CD4-positive, alpha-beta T cell treated with Interleukin-15 for 4 hours (primary cell): Measurements from ENCODE around the gene RAC2.

ENCODE experiments used
- DNase-seq: peaks from one replicate; pipeline ENCODE4 v3.0.0-alpha.2; 2020; ENCODE audit warnings: low spot score

The RAC2 gene

DNA sequence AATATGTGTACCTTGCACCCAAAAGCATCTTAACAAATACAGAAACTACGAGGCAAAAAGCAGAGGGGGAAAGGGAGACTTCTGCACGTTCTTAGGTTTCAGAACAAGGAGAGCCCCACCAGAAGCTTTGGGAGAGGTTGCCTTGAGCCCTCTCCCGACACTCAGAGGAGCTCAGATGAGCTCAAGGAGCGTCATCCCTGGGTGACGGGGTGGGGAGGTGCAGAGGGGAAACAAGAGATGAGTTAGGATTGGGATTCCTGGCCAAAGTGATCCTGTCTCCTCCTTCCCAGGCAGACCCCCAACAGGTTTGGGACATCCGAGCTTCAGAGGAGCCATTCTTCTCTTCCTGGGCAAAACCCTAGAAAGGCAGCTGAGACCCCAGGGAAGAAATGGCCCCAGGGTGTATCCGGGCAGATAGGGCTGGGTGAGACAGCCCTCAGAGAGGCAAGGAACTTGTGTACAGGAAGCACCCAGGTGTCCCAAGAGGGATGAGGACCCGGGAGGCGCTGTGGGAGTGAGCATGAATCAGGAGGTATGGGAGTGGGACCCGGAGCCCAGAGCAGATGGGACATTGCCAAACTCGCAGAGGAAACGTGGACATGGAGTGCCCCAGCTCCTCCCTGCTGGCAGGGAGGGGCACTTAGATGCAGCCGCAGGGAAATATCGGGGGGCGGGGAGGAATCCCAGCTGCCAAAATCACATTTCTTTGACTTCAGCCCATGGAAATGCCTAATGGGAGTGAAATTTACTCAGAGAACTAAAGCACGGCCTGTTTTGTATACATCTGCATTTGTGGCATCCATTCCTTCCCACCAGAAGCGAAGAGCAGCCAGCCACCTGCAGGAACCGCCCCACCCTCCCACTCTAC lies 68.4 kb downstream of the RAC2 start:
- DNase-seq = no peak
